HEK293T (cell line): ENCODE data around the gene TRHDE.
"Not testable (repeated sequence)": the region's sequence is repeated elsewhere in the genome, so short reads cannot be mapped to it uniquely, and the experiment has no call there.

Experiments used
- CTCF ChIA-PET: fragments of 350-600 bp; formaldehyde crosslinking; extraction: SDS; loops from one replicate; lab custom pipeline; 2021; ENCODE audit warnings: antibody characterized with exemption, inconsistent platforms; lab: Yijun Ruan, JAX
- POLR2A ChIA-PET: fragments of 350-600 bp; formaldehyde crosslinking; extraction: SDS; loops from one replicate; lab custom pipeline; 2020; ENCODE audit warnings: antibody characterized with exemption, inconsistent platforms; lab: Yijun Ruan, JAX
- DNase-seq: peaks from one replicate; pipeline ENCODE4 v3.0.0; 2012; ENCODE audit warnings: mixed read lengths; ENCODE audit errors: extremely low spot score
- ARNT ChIP-seq: fragments of 450-650 bp; IDR thresholded peaks from 2 replicates; pipeline ENCODE4 v1.6.1; 2017; ENCODE audit warnings: mild to moderate bottlenecking
- BHLHE40 ChIP-seq: fragments of 450-650 bp; IDR thresholded peaks from 2 replicates; pipeline ENCODE4 v1.6.1; 2016; ENCODE audit warnings: mild to moderate bottlenecking, moderate library complexity, borderline replicate concordance
- CTBP1 ChIP-seq: fragments of 450-650 bp; IDR thresholded peaks from 2 replicates; pipeline ENCODE4 v1.6.1; 2016; ENCODE audit warnings: borderline replicate concordance
- ELF4 ChIP-seq: fragments of 450-650 bp; IDR thresholded peaks from 2 replicates; pipeline ENCODE4 v1.6.1; 2017; ENCODE audit warnings: antibody characterized with exemption
- FOXA1 ChIP-seq: fragments of 450-650 bp; IDR thresholded peaks from 2 replicates; pipeline ENCODE4 v1.6.1; 2016; ENCODE audit warnings: mild to moderate bottlenecking
- FOXK2 ChIP-seq: fragments of 450-650 bp; IDR thresholded peaks from 2 replicates; pipeline ENCODE4 v1.6.1; 2016; ENCODE audit warnings: mild to moderate bottlenecking
- FOXM1 ChIP-seq: fragments of 450-650 bp; IDR thresholded peaks from 2 replicates; pipeline ENCODE4 v1.6.1; 2017; ENCODE audit warnings: mild to moderate bottlenecking, borderline replicate concordance
- HDGF ChIP-seq: fragments of 450-650 bp; IDR thresholded peaks from 2 replicates; pipeline ENCODE4 v1.6.1; 2017; ENCODE audit warnings: antibody characterized with exemption, borderline replicate concordance
- L3MBTL2 ChIP-seq: fragments of 450-650 bp; conservative IDR thresholded peaks from 2 replicates; pipeline ENCODE4 v1.6.1; 2016; ENCODE audit warnings: mild to moderate bottlenecking
- LEF1 ChIP-seq: fragments of 450-650 bp; IDR thresholded peaks from 2 replicates; pipeline ENCODE4 v1.6.1; 2017; ENCODE audit warnings: mild to moderate bottlenecking, borderline replicate concordance
- NFRKB ChIP-seq: fragments of 450-650 bp; IDR thresholded peaks from 2 replicates; pipeline ENCODE4 v1.6.1; 2016; ENCODE audit warnings: mild to moderate bottlenecking, moderate library complexity
- SP1 ChIP-seq: fragments of 450-650 bp; IDR thresholded peaks from 2 replicates; pipeline ENCODE4 v1.6.1; 2017
- SUZ12 ChIP-seq: fragments of 450-650 bp; IDR thresholded peaks from 2 replicates; pipeline ENCODE4 v1.6.1; 2016; ENCODE audit warnings: mild to moderate bottlenecking
- TARDBP ChIP-seq: fragments of 450-650 bp; IDR thresholded peaks from 2 replicates; pipeline ENCODE4 v1.6.1; 2016
- ZNF384 ChIP-seq: fragments of 450-650 bp; IDR thresholded peaks from 2 replicates; pipeline ENCODE4 v1.6.1; 2016
- TF ChIP-seq, protein P1 (sequence below): fragments of 450-650 bp; IDR thresholded peaks from 2 replicates; pipeline ENCODE4 v1.6.1; 2016

The TRHDE gene

GRCh38 chr12:72505227-72505626 lies 233.1 kb downstream of the TRHDE start:
- POLR2A ChIA-PET, result no interaction called here
- CTCF ChIA-PET, result no interaction called here
- TF ChIP-seq LEF1, result no peak
- TF ChIP-seq NFRKB, result no peak
- no peak for DNase-seq

GRCh38 chr12:72509891-72510290 lies 237.7 kb downstream of the TRHDE start:
- ChIA-PET POLR2A (no interaction called here), CTCF (no interaction called here)
- DNase-seq, result no peak
- TF ChIP-seq CTBP1 (no peak), SUZ12 (no peak), ARNT (no peak), HDGF (no peak), FOXA1 (no peak), FOXM1 (no peak), FOXK2 (no peak), BHLHE40 (no peak), NFRKB (no peak), LEF1 (no peak), TARDBP (no peak), SP1 (no peak), ELF4 (no peak), L3MBTL2 (no peak), ZNF384 (no peak)
- TF ChIP-seq, protein P1, sequence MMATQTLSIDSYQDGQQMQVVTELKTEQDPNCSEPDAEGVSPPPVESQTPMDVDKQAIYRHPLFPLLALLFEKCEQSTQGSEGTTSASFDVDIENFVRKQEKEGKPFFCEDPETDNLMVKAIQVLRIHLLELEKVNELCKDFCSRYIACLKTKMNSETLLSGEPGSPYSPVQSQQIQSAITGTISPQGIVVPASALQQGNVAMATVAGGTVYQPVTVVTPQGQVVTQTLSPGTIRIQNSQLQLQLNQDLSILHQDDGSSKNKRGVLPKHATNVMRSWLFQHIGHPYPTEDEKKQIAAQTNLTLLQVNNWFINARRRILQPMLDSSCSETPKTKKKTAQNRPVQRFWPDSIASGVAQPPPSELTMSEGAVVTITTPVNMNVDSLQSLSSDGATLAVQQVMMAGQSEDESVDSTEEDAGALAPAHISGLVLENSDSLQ, result no peak

DNA sequence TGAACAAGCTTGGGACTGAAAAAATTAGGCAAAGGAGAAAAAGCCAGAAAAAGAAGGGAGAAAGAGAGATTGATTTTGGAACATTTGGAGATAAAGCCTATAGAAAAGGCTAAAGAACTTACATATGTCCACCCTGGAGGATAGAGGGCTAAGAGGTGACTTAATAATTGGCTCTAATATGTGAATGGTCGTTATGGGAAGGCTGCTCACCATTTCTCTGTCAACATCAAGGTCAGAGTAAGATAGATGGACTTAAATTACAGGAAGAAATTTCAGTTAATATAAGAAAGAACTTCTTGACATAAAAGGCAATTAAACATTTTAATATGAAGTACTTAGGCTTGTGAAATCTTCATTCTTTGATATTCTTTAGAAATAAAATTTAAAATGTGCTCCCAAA lies 238.6 kb downstream of the TRHDE start:
- CTCF ChIA-PET, result no interaction called here
- no peak for TF ChIP-seq LEF1
- TF ChIP-seq ARNT, result no peak
- TF ChIP-seq L3MBTL2, result no peak
- TF ChIP-seq FOXA1, result no peak
- TF ChIP-seq FOXM1, result no peak
- TF ChIP-seq, protein P1, result no peak
- TF ChIP-seq ELF4, result no peak
- no peak for DNase-seq
- POLR2A ChIA-PET, result no interaction called here

DNA sequence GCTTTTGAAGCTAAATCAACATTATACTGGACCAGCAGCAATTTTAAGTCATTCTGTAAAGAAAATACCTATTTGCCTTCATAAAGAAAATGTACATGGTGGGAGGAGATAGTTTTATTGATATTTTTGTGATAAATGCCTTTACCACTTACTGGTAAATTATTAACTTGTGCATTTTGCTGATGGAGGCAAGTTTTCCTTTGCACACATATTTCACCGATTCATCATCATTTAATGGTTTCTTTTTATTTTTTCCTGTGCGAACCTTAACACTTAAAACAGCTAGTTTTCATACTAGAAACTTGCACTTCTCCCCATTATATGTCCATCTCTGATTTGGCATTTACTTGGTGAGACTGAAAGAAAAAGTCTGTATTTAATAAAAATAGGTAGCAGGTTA lies 239.3 kb downstream of the TRHDE start:
- TF ChIP-seq FOXA1 (no peak), NFRKB (no peak), BHLHE40 (no peak), L3MBTL2 (no peak), TARDBP (no peak), ARNT (no peak)
- ChIA-PET CTCF (no interaction called here), POLR2A (no interaction called here)
- no peak for DNase-seq

GRCh38 chr12:72511906-72512305 lies 239.7 kb downstream of the TRHDE start:
- DNase-seq, result no peak

DNA sequence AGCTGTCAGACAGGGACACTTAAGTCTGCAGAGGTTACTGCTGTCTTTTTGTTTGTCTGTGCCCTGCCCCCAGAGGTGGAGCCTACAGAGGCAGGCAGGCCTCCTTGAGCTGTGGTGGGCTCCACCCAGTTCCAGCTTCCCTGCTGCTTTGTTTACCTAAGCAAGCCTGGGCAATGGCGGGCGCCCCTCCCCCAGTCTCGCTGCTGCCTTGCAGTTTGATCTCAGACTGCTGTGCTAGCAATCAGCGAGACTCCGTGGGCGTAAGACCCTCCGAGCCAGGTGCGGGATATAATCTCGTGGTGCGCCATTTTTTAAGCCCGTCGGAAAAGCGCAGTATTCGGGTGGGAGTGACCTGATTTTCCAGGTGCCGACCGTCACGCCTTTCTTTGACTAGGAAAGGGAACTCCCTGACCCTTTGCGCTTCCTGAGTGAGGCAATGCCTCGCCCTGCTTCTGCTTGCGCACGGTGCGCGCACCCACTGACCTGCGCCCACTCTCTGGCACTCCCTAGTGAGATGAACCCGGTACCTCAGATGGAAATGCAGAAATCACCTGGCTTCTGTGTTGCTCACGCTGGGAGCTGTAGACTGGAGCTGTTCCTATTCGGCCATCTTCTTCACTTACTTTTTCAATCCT lies 248.0 kb downstream of the TRHDE start:
- CTCF ChIA-PET, result interaction anchor here (1.4 kb wide), 1 partner anchor 10 kb away, joined by 5 read pairs; no protein-coding TSS in a partner anchor
- POLR2A ChIA-PET, result interaction anchor here (0.9 to 1.4 kb wide), 2 partner anchors 8 to 120 kb away, joined by 3 to 5 read pairs; no protein-coding TSS in a partner anchor
- DNase-seq, result not testable (repeated sequence)
- TF ChIP-seq L3MBTL2, result peak; percentile 56

More at GRCh38 chr12:72511906-72512305, 239.7 kb downstream of the TRHDE start:
- ChIA-PET POLR2A (interaction anchor here (0.6 kb wide), 2 partner anchors 8 to 14 kb away, joined by 3 to 5 read pairs; no protein-coding TSS in a partner anchor), CTCF (no interaction called here)
- TF ChIP-seq SP1 (no peak), SUZ12 (no peak), NFRKB (no peak), CTBP1 (no peak), FOXA1 (no peak), TARDBP (no peak)
- TF ChIP-seq, protein P1, result no peak

- ChIA-PET CTCF (interaction anchor here (0.6 to 1.4 kb wide), 2 partner anchors 9 to 65 kb away, joined by 3 to 5 read pairs; no protein-coding TSS in a partner anchor), POLR2A (interaction anchor here (0.9 kb wide), 1 partner anchor 119 kb away, joined by 3 read pairs; no protein-coding TSS in a partner anchor)
- no peak for DNase-seq
- TF ChIP-seq SP1, result no peak
- TF ChIP-seq L3MBTL2, result no peak
- no peak for TF ChIP-seq ARNT
- TF ChIP-seq, protein P1, result no peak
- no peak for TF ChIP-seq HDGF
- TF ChIP-seq SUZ12, result no peak
- TF ChIP-seq ELF4, result no peak
- no peak for TF ChIP-seq FOXM1
- no peak for TF ChIP-seq CTBP1
- no peak for TF ChIP-seq FOXK2
- TF ChIP-seq TARDBP, result no peak
These were observed 249.2 kb downstream of the TRHDE start for GRCh38 chr12:72521326-72521725.
